GM20431 (cell line): ENCODE results near the gene MED26.
"Not testable (repeated sequence)": the region's sequence is repeated elsewhere in the genome, so short reads cannot be mapped to it uniquely, and the experiment has no call there.

ENCODE experiments used
- in situ Hi-C: fragments of 300-500 bp; cut with MseI, MboI; formaldehyde crosslinking; loops from one replicate; pipeline ENCODE4 v1.15.0; 2020; ENCODE audit warnings: low sequenced_read_pairs; ENCODE audit not compliant: unreplicated experiment

Gene MED26

GRCh38 chr19:16628183-16628983 lies at the start of gene MED26:
Gene MED26 (minus strand): TSS chr19:16628204. CDS start chr19:16627943, 261 bp downstream.
- in situ Hi-C loops: no loop called here

DNA sequence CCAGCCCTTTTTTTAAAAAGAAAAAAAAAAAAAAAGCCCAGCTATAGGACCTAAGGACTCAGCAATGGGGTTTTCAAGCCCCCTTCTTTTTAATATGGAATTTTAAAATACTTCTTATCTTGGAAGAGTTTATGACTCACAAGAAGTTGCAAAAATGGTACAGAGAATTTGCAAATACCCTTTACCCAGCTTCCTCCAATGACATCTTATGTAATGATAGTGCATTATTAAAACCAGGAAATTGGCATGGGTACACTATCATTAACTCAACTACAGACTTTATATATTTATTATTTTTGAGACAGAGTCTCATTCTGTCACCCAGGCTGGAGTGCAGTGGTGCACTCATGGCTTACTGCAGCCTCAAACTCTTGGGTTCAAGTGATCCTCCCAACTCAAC lies 49.1 kb upstream of the MED26 start:
- in situ Hi-C loops: no loop called here

DNA sequence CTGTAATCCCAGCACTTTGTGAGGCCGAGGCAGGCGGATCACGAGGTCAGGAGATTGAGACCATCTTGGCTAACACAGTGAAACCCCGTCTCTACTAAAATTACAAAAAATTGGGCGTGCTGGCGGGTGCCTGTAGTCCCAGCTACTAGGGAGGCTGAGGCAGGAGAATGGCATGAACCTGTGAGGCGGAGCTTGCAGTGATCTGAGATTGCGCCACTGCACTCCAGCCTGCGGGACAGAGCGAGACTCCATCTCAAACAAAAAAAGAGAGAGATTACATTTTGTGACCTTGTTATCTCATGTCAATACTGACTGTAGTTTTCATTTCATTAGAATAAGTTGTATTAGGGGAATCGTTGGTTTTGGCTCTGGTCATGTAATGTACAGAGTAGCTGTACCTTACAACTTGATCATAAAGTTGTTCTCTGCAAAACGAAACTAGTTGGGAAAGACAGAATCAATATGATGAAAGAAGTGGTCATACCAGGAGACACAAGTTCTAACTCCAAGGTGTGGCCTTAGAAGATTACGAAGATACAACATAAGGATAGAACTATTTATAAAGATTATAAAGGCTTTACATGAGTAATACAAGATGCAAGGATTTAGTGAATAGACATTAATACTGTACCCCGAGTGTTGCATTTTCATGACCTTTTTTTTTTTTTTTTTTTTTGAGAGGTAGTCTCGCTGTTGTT lies 48.2 kb upstream of the MED26 start:
- in situ Hi-C loops: no loop called here

GRCh38 chr19:16673839-16674238 lies 45.8 kb upstream of the MED26 start:
- in situ Hi-C loops: not testable (repeated sequence)

DNA sequence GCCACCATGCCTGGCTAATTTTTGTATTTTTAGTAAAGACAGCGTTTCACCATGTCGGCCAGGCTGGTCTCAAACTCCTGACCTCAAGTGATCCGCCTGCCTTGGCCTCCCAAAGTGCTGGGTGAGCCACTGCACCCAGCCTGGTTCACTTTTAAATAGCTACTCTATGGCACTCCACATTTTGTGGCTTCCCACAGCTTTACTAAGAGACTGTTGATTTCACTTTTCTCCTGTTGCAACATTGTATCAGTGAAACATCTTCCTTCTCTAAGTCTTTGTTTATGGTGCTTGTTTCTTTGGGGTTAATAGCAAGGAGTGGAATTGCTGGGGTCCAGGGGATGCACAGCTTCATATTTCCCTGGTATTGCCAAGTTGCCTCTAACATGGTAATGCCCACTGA lies 45.2 kb upstream of the MED26 start:
- in situ Hi-C loops: no loop called here

GRCh38 chr19:16671652-16672274 lies 43.8 kb upstream of the MED26 start:
- in situ Hi-C loops: no loop called here

- in situ Hi-C loops: no loop called here
Observed at GRCh38 chr19:16670291-16670690, 42.3 kb upstream of the MED26 start.

DNA sequence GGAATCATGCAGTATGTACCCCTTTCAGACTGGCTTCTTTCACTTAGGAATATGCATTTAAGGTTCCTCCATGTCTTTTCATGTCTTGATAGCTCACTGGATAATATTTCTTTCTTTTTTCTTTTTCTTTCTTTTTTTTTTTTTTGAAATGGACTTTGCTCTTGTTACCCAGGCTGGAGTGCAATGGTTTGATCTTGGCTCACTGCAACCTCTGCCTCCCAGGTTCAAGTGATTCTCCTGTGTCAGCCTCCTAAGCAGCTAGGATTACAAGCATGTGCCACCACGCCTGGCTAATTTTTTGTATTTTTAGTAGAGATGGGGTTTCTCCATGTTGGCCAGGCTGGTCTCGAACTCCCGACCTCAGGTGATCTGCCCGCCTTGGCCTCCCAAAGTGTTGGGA lies 40.7 kb upstream of the MED26 start:
- in situ Hi-C loops: not testable (repeated sequence)

GRCh38 chr19:16668176-16668575 lies 40.2 kb upstream of the MED26 start:
- in situ Hi-C loops: no loop called here

DNA sequence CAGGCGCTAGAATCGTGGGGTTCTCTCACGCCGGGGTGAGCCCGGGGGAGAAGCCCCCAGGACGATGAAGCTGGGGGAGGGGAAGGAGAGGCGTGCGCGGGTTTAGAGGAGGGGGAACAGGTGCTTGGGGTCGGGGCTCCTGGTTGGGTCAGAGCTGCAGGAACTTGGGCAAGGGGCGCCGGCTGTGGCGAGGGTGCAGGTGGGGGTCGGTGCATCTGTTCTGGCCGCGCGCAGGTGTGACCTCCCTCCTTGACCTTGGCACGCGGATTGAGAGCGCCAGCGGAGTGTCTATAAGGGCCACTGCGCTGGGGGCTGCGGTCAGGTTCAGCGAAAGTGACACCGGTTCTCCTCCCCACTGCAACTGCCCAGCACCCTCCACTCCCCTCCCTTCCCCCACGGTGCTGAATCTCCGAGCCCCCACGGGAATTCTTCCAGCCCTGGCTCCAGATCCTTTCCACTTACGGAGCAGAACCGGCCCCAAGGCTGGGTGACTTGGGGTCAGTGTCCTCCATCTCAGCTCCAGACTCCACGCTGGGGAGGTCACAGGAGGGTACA lies 33.6 kb upstream of the MED26 start:
- in situ Hi-C loops: no loop called here

DNA sequence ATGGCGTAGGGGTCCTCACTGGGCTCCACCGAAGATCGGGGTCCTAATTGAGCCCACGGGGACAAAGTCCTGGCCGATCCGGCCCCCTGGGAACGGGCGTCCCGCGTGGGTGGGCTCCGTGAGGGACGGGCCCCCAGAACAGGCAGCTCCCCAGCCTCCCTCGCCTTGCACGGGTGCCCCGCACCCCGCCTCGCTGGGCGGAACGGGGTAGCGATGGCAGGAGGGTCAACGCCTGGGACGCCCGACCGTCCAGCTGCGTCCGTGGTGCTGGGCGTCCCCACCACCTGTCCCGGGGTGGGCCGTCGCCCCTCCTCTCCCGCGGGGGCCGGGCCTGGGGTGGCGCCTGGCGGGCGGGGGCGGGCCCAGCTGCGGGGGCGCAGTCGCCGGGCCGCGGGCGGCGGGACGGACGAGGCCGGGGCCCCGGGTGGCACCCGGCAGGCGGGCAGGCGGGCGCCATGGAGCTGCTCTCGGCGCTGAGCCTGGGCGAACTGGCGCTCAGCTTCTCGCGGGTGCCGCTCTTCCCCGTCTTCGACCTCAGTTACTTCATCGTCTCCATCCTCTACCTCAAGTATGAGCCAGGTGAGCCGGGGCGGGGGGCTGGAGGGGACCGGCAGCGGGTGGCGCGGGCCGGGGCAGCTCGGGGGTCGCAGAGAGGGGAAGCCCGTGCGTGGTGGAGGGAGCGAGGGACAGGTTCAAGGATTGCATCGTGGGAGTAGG lies 32.9 kb upstream of the MED26 start, which contains the start of gene TMEM38A:
TSS of gene TMEM38A (plus strand) at position 377 of the 717 bp plus-strand sequence. CDS start at position 456, 79 bp downstream.
- in situ Hi-C loops: no loop called here

DNA sequence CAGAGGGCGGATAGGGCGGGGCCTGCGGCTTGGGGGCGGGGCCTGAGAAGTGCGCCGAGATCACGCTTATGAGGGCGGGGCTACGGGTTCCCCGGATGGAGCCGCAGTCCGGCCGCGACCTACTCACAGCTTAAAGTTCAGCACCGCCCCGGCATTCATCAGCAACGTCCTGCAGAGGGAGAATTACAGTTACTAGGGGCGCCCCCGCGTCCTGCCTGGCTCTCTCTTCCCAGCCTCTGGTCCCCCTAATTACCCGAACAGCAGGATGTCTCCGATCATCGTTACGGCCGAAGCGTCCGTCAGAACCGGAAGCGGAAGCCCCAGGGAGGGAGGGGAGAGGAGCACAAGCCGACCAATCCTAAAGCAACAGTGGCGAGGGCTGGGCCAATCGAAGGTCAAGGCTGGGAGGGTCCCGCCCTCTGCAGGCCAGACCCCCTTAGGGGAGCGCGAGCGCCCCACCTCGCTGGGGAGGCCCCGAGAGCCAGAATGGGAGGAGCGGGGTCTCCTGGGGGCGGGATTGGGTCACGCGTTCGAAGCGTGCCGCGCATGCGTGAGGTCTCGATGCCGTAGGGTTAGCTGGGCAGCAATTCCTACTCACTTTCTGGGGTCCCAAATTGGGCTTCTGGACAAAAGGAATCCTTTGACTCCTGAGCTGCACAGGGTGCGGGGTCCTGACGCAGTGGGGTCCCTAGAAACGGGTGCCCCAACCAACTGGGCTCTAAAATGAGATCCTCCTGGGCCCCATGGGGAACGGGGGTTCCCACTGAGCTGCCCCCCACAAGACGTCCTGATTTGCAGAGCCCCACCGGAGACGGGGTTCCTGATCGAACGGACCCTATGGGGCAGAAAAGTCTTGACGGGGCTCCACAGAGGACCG lies 32.1 kb upstream of the MED26 start, which contains the start of gene SMIM7:
TSS of gene SMIM7 (minus strand) at position 313 of the 877 bp plus-strand sequence. CDS start at position 279, 34 bp downstream.
- in situ Hi-C loops: no loop called here

- in situ Hi-C loops: no loop called here
Observed at GRCh38 chr19:16659464-16659831, 31.4 kb upstream of the MED26 start.

DNA sequence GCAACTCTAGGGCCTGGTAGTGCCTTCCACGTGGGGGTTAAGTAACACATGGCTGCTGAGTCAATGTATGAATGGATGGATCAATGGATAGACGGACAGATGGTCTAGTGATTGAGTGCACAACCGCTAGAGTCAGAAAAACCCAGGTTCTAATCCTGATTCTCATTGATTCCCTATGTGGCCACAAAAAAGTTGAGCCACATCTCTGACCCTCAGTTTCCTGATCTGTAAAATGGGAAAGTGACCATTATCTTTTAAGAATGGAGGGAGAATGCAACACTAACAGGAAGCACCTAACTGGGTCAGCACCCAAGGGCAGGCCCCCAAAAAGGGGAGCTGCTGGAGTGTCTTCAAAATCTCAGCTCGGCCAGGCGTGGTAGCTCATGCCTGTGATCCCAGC lies 29.4 kb upstream of the MED26 start:
- in situ Hi-C loops: no loop called here

GRCh38 chr19:16655727-16656126 lies 27.7 kb upstream of the MED26 start:
- in situ Hi-C loops: no loop called here

GRCh38 chr19:16654627-16655026 lies 26.6 kb upstream of the MED26 start:
- in situ Hi-C loops: no loop called here

DNA sequence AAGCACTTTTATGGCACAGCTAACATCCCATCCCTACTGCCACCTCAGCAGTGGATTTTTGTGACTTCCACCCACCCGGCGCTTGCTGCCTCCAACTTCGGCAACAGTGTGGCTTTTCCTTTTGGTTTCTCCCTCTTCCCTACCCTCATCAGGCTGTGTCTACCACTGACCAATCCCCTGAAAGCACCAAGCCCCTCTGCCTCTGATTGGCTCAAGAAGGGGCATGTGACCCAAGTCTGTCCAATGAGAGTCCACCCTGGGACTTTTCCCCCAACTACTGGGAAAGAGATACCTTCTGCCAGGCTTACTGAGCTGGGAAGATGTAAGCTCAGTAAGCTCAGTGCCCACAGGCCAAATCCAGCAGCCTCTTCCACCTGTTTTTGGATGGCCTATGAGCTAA lies 26.1 kb upstream of the MED26 start:
- in situ Hi-C loops: no loop called here

DNA sequence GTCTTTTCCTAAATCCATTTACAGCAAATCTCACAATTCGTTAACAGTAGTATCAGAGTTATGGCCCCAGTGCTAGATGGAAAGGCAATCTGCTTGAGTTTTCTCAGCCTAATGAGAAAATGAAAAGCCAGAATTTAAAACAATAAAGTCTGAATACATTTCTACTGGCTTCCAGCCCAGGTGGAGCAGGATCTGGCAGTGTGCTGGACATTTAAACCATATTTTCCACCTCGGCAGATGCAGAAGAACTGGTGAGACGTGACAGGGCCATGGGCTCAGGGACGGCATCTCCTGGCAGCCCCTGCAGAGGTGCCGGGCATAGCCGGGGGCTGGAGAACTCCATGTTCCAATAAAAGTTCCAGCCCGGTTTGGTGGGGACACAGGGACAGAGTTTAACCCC lies 24.9 kb upstream of the MED26 start:
- in situ Hi-C loops: no loop called here
